NK-92 (cell line): Measurements from ENCODE around the gene SCTR.

Experiments used
- DNase-seq: peaks from one replicate; lab custom pipeline; 2025; ENCODE audit not compliant: unreplicated experiment; lab: John Stamatoyannopoulos, UW

Gene SCTR

DNA sequence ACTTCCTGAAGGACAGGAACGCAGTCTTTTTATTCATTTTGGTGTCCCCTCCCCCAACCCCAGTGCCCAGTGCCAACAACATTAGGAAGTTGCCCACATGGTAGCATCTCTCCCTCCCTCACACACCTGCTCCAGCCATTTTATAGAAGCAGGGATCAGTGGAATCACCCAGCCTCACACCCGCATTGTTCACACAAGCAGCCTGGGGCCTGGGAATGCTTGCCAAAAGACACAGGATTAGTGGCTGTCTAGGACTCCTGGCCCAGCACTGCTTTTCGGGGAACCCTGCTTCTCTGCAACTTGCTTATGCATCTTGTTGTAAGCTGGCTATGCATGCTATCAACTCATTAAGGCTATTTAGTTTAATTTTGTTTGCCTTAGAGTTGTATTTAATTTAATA, 74.8 kb downstream of the SCTR start:
- DNase-seq, result no peak

GRCh38 chr2:119448427-119449141, 75.7 kb downstream of the SCTR start:
- DNase-seq, result no peak

DNA sequence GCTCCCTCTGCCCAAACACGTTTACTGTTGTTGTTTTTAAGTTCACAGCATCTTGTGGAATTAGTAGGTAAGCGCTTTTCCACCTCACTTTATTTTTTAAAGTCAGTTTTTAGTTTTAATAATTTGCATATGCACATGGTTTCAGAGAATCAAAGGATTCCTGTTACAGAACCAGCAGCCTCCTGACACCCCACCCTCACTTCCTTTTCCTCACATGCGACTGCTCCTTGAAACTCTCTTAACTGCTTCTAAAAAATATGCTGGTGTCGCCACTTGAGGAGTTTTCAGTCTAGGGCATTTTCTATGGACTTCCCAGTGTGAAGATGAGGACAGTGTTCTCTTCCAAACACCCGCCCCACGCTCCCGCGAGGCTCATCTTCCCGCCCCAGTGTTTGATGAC, 78.2 kb downstream of the SCTR start:
- DNase-seq, result no peak

DNA sequence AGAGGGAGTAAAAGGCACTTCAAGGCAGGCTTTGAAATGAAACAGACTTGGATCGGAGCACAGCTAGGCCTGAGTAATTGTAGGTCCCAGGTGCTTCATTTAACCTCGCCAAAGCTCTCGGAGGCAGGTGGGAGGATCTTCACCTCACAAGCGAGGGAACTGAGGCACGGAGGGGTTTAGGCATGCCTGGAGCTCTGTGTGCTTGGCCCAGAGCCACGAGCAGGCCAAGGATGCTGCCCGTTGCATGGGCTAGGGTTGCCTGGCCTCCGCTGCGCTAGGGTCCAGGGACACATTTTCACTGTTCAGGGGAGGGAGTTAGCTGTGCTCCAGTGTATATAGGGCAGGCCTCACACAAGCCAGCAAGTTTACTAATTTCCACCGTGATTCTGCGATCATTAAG, 81.4 kb downstream of the SCTR start:
- no peak for DNase-seq

GRCh38 chr2:119442226-119442619, 82.1 kb downstream of the SCTR start:
- DNase-seq, result no peak

GRCh38 chr2:119441376-119442225, 82.7 kb downstream of the SCTR start:
- no peak for DNase-seq

DNA sequence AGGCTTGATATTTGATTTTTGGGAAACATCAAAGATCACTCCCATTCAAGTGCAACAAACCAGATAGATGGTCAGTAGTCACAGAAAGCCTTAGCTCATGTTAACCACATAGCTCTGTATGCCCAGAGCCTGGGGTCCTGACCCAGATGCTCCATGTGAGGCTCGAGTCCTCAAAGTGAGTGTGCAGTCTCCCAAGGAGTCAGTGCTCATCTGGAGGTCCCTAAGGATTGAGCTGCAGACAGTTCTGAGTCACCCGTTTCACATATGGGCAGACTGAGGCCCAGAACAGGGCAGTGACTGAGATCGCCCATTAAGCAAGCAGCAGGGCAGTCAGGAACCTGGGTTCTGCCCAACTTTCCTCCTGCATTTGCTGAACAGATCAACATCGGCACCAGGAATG, 83.4 kb downstream of the SCTR start:
- no peak for DNase-seq

DNA sequence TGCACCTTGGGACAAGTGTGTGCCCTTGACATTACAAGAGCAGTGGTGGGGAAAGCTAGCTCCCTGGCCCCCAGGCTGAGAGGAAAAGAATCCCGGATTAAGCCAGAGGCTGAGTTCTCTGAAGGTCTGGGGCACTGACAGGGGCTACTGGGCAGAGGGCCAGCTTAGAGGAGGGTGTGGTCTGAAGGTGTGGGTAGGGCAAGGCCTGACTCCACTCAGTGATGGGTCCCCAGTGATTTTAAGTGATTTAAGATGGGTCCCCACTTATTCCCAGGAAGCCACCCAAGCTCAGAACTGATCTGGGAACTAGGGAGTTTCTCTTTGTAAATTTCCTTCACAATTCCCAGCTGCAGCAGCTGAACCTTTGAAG, 83.8 kb downstream of the SCTR start:
- no peak for DNase-seq

DNA sequence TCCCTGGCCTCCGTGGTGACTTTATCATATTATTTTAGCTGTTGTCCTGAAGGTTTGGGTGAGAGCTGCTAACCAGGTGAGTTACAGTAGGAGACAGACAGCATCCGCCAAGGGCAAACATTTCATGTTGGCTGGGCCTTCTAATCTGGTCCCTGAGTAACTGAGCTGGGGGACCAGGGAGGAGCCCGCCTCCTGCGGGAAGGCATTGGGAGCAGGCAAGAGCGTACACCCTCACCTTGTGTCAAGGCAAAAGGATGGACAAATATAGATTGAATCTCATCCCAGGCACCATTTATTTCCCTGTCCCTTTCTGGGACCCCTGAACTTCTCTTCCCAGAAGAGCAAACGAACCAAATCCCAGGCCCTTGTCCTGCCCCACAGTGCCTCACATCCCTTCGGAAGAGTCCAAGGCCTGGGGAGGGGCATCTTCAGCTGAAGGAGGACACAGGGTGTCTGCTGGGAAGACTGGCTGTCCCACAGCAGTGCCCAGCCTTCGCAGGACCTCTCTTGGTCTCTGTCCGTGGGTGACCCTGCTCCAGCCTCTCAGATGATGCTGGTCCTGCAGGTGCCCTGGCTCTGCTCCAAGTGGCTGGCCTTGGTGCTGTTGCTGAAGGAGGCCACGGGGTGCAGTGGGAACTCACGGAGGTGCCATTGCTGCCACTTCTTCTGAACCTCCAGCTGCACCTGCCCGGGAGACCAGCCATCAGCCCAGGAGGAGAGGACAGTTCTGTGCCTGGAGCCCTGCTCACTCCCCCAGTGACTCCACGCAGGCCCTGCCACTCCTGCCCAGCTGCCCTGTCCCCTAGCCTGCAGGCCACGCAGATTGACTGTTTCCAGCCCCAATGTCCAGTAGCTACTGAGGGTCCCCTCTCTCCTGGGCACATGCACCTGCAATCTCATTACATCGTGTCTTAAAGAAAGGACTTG, 84.4 kb downstream of the SCTR start:
- DNase-seq, result no peak

DNA sequence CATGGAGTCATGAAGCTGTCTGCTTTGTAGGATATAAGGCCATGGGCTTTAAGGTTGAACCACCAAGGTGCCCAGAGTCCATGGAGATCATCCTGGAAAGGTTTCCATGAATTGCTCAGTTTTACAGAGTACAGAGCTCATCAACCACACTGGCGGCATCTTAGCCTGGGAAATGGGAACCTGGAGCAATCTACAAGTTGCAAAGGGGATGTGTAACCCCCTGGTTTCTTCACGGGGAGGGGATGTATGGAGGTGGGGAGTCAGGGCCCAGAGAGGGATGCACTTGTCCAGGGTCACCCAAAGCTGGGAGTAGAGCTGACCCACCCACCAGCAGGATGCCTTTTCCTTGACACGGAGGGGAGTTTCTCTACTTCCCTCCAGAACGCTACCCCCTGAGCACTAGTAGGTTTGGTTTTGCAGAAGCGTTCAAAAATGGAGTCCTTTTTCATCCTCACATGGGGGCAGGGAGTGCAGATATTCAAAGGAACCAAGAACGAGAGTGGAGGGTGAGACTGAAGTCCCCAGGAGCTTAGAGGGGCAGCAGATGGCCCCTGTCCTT, 85.5 kb downstream of the SCTR start:
- no peak for DNase-seq

- no peak for DNase-seq
Observed at GRCh38 chr2:119438128-119438656, 86.1 kb downstream of the SCTR start.

DNA sequence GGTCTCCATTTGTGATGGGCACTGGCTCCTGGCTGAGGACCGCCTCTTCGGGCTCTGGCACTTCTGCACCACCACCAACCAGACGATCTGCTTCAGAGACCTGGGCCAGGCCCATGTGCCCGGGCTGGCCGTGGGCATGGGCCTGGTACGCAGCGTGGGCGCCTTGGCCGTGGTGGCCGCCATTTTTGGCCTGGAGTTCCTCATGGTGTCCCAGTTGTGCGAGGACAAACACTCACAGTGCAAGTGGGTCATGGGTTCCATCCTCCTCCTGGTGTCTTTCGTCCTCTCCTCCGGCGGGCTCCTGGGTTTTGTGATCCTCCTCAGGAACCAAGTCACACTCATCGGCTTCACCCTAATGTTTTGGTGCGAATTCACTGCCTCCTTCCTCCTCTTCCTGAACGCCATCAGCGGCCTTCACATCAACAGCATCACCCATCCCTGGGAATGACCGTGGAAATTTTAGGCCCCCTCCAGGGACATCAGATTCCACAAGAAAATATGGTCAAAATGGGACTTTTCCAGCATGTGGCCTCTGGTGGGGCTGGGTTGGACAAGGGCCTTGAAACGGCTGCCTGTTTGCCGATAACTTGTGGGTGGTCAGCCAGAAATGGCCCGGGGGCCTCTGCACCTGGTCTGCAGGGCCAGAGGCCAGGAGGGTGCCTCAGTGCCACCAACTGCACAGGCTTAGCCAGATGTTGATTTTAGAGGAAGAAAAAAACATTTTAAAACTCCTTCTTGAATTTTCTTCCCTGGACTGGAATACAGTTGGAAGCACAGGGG, 87.1 kb downstream of the SCTR start:
- DNase-seq, result no peak

- DNase-seq, result no peak
Observed at GRCh38 chr2:119435953-119436297, 88.4 kb downstream of the SCTR start.

GRCh38 chr2:119435081-119435952, 89.0 kb downstream of the SCTR start:
- DNase-seq, result no peak

DNA sequence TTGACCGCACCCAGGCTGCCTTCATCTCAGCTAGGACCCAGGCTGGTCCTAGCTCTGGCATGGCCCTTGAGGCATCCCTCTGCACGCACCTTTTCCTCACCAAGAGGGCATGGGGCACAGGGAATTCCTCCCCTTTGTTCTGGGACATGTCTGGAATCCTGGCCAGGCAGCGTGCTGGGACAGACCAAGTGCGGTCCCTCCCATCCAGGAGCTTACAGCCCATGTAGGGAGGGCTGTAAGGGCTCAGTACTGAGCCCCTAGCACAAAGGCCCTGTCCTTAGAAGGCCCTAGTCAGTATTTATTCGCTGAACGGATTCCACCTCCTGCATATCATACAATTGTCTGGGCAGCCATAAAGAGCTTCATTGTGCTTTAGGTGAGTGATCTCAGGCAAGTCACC, 89.6 kb downstream of the SCTR start:
- no peak for DNase-seq

DNA sequence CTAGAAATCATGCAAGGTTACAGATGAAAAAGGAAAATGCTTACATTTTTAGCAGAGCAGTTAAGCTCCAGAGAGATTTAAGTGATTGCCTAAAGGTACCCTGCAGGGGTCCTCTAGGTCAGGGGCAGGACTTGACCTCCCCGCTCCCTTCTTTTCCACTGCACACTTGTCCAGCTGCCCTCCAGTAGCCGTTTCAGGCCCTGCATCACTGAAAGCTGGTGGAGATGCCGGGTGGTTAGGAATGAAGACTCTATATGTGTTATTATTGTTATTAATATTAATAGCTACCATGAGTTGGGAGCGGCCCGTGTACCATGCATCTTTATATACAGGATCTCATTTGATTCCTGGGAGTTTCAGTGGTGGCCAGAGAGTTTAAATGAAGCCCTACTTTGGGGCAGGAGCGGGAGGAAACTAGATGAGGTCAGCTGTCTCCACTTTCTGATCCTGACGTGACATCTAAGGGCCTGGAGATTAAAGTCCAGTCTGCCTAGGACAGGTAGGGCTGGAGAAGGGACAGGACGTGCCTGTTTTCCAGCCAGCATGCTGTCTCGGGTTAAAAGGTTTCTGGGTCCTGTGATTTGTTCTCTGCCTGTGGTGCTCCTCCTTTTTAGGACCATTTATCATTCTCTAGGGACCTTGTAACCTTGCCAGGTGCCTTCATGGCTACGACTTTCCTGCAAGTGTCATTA, 90.5 kb downstream of the SCTR start:
- no peak for DNase-seq

DNA sequence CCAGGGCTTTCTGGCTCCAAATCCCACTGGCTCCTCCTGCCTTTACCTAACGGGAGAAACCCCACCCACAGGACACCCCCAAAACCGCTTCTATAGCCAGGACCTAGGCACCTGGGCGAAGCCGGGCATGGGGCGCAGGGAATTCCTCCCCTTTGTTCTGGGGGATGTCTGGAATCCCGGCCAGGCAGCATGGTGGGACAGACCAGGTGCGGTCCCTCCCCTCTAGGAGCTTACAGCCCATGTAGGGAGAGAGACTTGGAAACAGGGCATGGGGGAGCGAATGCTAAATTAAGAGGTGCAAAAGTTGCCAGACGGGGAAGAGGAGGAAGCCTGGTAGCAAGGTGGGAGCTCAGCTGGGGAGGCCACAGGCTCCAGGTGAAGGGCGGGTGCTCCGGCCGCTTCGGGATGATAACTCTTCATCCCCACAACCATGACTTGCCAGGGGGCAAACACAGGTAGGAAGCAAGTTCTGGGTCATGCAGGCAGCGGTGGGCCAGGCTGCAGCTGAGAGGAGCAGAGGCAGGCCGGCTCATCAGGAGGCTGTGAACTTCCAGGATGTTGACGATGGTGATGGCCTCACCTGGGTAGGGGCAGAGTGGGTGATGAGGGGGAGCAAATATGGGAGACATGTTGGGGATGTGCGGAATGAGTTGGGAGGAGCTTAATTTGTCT, 91.3 kb downstream of the SCTR start:
- no peak for DNase-seq
